HG03095 (cell line): ENCODE results near the gene TAOK3.
"Not testable (repeated sequence)": the region's sequence is repeated elsewhere in the genome, so short reads cannot be mapped to it uniquely, and the experiment has no call there.

Experiments used
- ATAC-seq: cut with Tn5 transposase; IDR thresholded peaks from one replicate; pipeline ENCODE4 v1.9.1; 2021; ENCODE audit warnings: moderate library complexity; ENCODE audit not compliant: unreplicated experiment

Gene TAOK3

GRCh38 chr12:118344829-118345228 is 27.9 kb downstream of the TAOK3 start:
- no peak for ATAC-seq

GRCh38 chr12:118342090-118342489 is 30.6 kb downstream of the TAOK3 start:
- no peak for ATAC-seq

GRCh38 chr12:118337194-118337838 is 35.4 kb downstream of the TAOK3 start:
- no peak for ATAC-seq

GRCh38 chr12:118336123-118336522 is 36.6 kb downstream of the TAOK3 start:
- no peak for ATAC-seq

- ATAC-seq = no peak
Observed at GRCh38 chr12:118334939-118335567, 37.7 kb downstream of the TAOK3 start.

- no peak for ATAC-seq
Observed at GRCh38 chr12:118334241-118334640, 38.5 kb downstream of the TAOK3 start.

GRCh38 chr12:118332511-118332910 is 40.2 kb downstream of the TAOK3 start:
- ATAC-seq = no peak

GRCh38 chr12:118330421-118331018 is 42.2 kb downstream of the TAOK3 start:
- no peak for ATAC-seq

- no peak for ATAC-seq
Observed at GRCh38 chr12:118328486-118329330, 44.0 kb downstream of the TAOK3 start.

GRCh38 chr12:118327391-118327790 is 45.3 kb downstream of the TAOK3 start:
- no peak for ATAC-seq

- no peak for ATAC-seq
Observed at GRCh38 chr12:118326991-118327390, 45.7 kb downstream of the TAOK3 start.

- no peak for ATAC-seq
Observed at GRCh38 chr12:118325081-118325480, 47.6 kb downstream of the TAOK3 start.

GRCh38 chr12:118319627-118320026 is 53.1 kb downstream of the TAOK3 start:
- ATAC-seq = no peak

GRCh38 chr12:118318744-118319143 is 54.0 kb downstream of the TAOK3 start:
- ATAC-seq = no peak

GRCh38 chr12:118317729-118318128 is 55.0 kb downstream of the TAOK3 start:
- no peak for ATAC-seq

- no peak for ATAC-seq
Observed at GRCh38 chr12:118315821-118316220, 56.9 kb downstream of the TAOK3 start.

GRCh38 chr12:118312578-118312977 is 60.1 kb downstream of the TAOK3 start:
- ATAC-seq = peak; percentile 77

GRCh38 chr12:118311666-118312065 is 61.0 kb downstream of the TAOK3 start:
- no peak for ATAC-seq

- ATAC-seq = no peak
Observed at GRCh38 chr12:118310320-118310719, 62.4 kb downstream of the TAOK3 start.

- not testable (repeated sequence) for ATAC-seq
Observed at GRCh38 chr12:118308006-118308405, 64.7 kb downstream of the TAOK3 start.
